PC-3 (cell line): ENCODE measurements around the gene OLFML2A. TPM values are rescaled to one million over a fixed set of nuclear protein-coding genes. Genes with fewer than 3 reads are reported as not detected.

Source experiments
- ATAC-seq: fragments of 200-7000 bp; cut with Tn5 transposase; 2 replicates; pipeline ENCODE4 v1.9.1; 2020; ENCODE audit warnings: mild to moderate bottlenecking, moderate library complexity
- BruUV-seq: library from RNA; stranded (reverse); fragments of 400-500 nt; replicated peaks from 2 replicates; lab custom pipeline; 2021; lab: Mats Ljungman, UMichigan
- CTCF ChIA-PET: fragments of 300-600 bp; sonication (Branson Sonifier 250); formaldehyde crosslinking; loops from one replicate; lab custom pipeline; 2022; ENCODE audit warnings: antibody characterized with exemption; lab: Charles Lee
- POLR2A ChIA-PET: fragments of 300-600 bp; sonication (Branson Sonifier 250); formaldehyde crosslinking; loops from one replicate; lab custom pipeline; 2022; ENCODE audit warnings: antibody characterized with exemption; ENCODE audit not compliant: unreplicated experiment; lab: Charles Lee
- DNase-seq: peaks from one replicate; pipeline ENCODE4 v3.0.0-alpha.2; 2015
- H2AFZ ChIP-seq: fragments of 300-600 bp; sonication (generic); 2 replicates; pipeline ENCODE4 v1.6.0; 2016; ENCODE audit warnings: antibody characterized with exemption, low read length
- H3F3A ChIP-seq: fragments of 300-600 bp; sonication (generic); one replicate; pipeline ENCODE4 v1.6.0; 2017; ENCODE audit warnings: antibody characterized with exemption, low read length, control low read depth, mild to moderate bottlenecking; ENCODE audit not compliant: unreplicated experiment
- H3K27ac ChIP-seq: fragments of 300-600 bp; sonication (generic); 2 replicates; pipeline ENCODE4 v1.5.1; 2016; ENCODE audit warnings: mild to moderate bottlenecking, low read length
- H3K27me3 ChIP-seq: fragments of 300-600 bp; sonication (generic); 2 replicates; pipeline ENCODE4 v1.6.1; 2016; ENCODE audit warnings: low read length, mixed read lengths
- H3K36me3 ChIP-seq: fragments of 300-600 bp; sonication (generic); 2 replicates; pipeline ENCODE4 v1.6.1; 2016; ENCODE audit warnings: low read depth, mixed run types, low read length, mixed read lengths
- H3K4me1 ChIP-seq: fragments of 300-600 bp; sonication (generic); 2 replicates; pipeline ENCODE4 v1.5.1; 2016; ENCODE audit warnings: low read length; ENCODE audit not compliant: insufficient read depth
- H3K4me2 ChIP-seq: fragments of 300-600 bp; sonication (generic); 2 replicates; pipeline ENCODE4 v1.6.0; 2016; ENCODE audit warnings: low read length
- H3K4me3 ChIP-seq: fragments of 300-600 bp; sonication (generic); 2 replicates; pipeline ENCODE4 v1.5.1; 2016; ENCODE audit warnings: mild to moderate bottlenecking, low read length, mixed read lengths
- H3K79me2 ChIP-seq: fragments of 300-600 bp; sonication (generic); 2 replicates; pipeline ENCODE4 v1.6.1; 2017; ENCODE audit warnings: low read length, mixed read lengths
- H3K9ac ChIP-seq: fragments of 300-600 bp; sonication (generic); 2 replicates; pipeline ENCODE4 v1.6.0; 2016; ENCODE audit warnings: mild to moderate bottlenecking, low read length
- H3K9me2 ChIP-seq: fragments of 300-600 bp; sonication (generic); replicated peaks from 2 replicates; pipeline ENCODE4 v1.6.1; 2016; ENCODE audit warnings: mixed run types, low read length, mixed read lengths
- H3K9me3 ChIP-seq: fragments of 300-600 bp; sonication (generic); 2 replicates; pipeline ENCODE4 v1.6.1; 2016; ENCODE audit warnings: low read length, mixed read lengths
- H4K20me1 ChIP-seq: fragments of 300-600 bp; sonication (generic); 2 replicates; pipeline ENCODE4 v1.6.1; 2016; ENCODE audit warnings: low read length, mixed read lengths
- CTCF ChIP-seq: fragments of 300-600 bp; sonication (generic); conservative IDR thresholded peaks from 2 replicates; pipeline ENCODE4 v1.5.1; 2017; ENCODE audit warnings: antibody characterized with exemption, low read depth, mild to moderate bottlenecking, low read length
- EZH2 ChIP-seq: fragments of 300-600 bp; sonication (generic); IDR thresholded peaks from one replicate; pipeline ENCODE4 v1.6.1; 2017; ENCODE audit warnings: antibody characterized with exemption, mild to moderate bottlenecking, low read length; ENCODE audit not compliant: unreplicated experiment
- EZH2phosphoT487 ChIP-seq: fragments of 300-600 bp; sonication (generic); IDR thresholded peaks from 2 replicates; pipeline ENCODE4 v1.6.1; 2018; ENCODE audit warnings: mild to moderate bottlenecking, antibody characterized with exemption, low read length, borderline replicate concordance
- intact Hi-C: fragments of 100-400 bp; cut with micrococcal nuclease; formaldehyde crosslinking; loops from 2 replicates; pipeline ENCODE4 v1.9.0; 2023
- total RNA-seq: library from RNA; depleted of rRNA; stranded (reverse); fragments of >200 nt; gene quantifications from 2 replicates; pipeline ENCODE4 v1.2.3, GENCODE V29; 2014

Gene OLFML2A
- total RNA-seq, 1 experiment from 2014 or later: 3.4 TPM

- POLR2A ChIA-PET: no interaction called here
- Histone ChIP-seq H2AFZ (no peak overlapping the region), H3K9ac (no peak overlapping the region), H3K4me1 (peaks cover 12% of the 10 kb centered on the region), H3K79me2 (no peaks in the 10 kb centered on the region), H3K4me3 (no peak overlapping the region), H3K4me2 (no peak overlapping the region), H3K9me2 (no peaks in the 10 kb centered on the region), H3F3A (peaks cover 4% of the 10 kb centered on the region), H3K36me3 (no peaks in the 10 kb centered on the region), H4K20me1 (no peaks in the 10 kb centered on the region), H3K9me3 (no peaks in the 10 kb centered on the region), H3K27me3 (no peaks in the 10 kb centered on the region), H3K27ac (no peak overlapping the region)
- intact Hi-C loops: no loop called here
- CTCF ChIA-PET: no interaction called here
- ATAC-seq: no peak
- DNase-seq: no peak
- TF ChIP-seq CTCF (no peak), EZH2 (no peak), EZH2phosphoT487 (no peak)
- BruUV-seq: no TSS peak
Observed at GRCh38 chr9:124783830-124784229, 6.9 kb downstream of the OLFML2A start.

GRCh38 chr9:124784509-124784908 lies 7.6 kb downstream of the OLFML2A start:
- no peaks in the 10 kb centered on the region for H3K9me3 ChIP-seq
- no peak overlapping the region for H3K9ac ChIP-seq
- no peaks in the 10 kb centered on the region for H3K79me2 ChIP-seq
- no peak overlapping the region for H2AFZ ChIP-seq
- no peak overlapping the region for H3K4me2 ChIP-seq
- CTCF ChIA-PET: no interaction called here
- H3K4me3 ChIP-seq: no peak overlapping the region
- ATAC-seq: no peak
- H3F3A ChIP-seq: no peaks in the 10 kb centered on the region
- H4K20me1 ChIP-seq: no peaks in the 10 kb centered on the region
- H3K27me3 ChIP-seq: no peaks in the 10 kb centered on the region
- TF ChIP-seq CTCF (no peak), EZH2phosphoT487 (no peak), EZH2 (no peak)
- no peaks in the 10 kb centered on the region for H3K36me3 ChIP-seq
- H3K9me2 ChIP-seq: no peaks in the 10 kb centered on the region
- POLR2A ChIA-PET: no interaction called here
- peaks cover 7% of the 10 kb centered on the region for H3K4me1 ChIP-seq
- no peak for DNase-seq
- intact Hi-C loops: no loop called here
- no peak overlapping the region for H3K27ac ChIP-seq
- BruUV-seq: no TSS peak

GRCh38 chr9:124786881-124787573 lies 10.1 kb downstream of the OLFML2A start:
- no peaks in the 10 kb centered on the region for H3K27me3 ChIP-seq
- BruUV-seq: no TSS peak
- no peak overlapping the region for H3K9ac ChIP-seq
- intact Hi-C loops: no loop called here
- ATAC-seq (no peak), DNase-seq (no peak)
- H3F3A ChIP-seq: no peaks in the 10 kb centered on the region
- no peaks in the 10 kb centered on the region for H3K79me2 ChIP-seq
- no peaks in the 10 kb centered on the region for H3K9me2 ChIP-seq
- no peak for TF ChIP-seq CTCF
- no peak for TF ChIP-seq EZH2
- no peak for TF ChIP-seq EZH2phosphoT487
- no peaks in the 10 kb centered on the region for H3K4me1 ChIP-seq
- POLR2A ChIA-PET: no interaction called here
- no peaks in the 10 kb centered on the region for H4K20me1 ChIP-seq
- H3K36me3 ChIP-seq: no peaks in the 10 kb centered on the region
- no peak overlapping the region for H3K4me3 ChIP-seq
- H3K27ac ChIP-seq: no peak overlapping the region
- no peak overlapping the region for H3K4me2 ChIP-seq
- H3K9me3 ChIP-seq: no peaks in the 10 kb centered on the region
- H2AFZ ChIP-seq: no peak overlapping the region
- CTCF ChIA-PET: no interaction called here
